GM12873 (cell line): Measurements from ENCODE around the gene COA7.

Experiments
- TF ChIP-seq, protein P1 (sequence below): IDR thresholded peaks from 2 replicates; pipeline ENCODE4 v1.5.1; 2012; ENCODE audit warnings: low read depth, mild to moderate bottlenecking, moderate library complexity, low read length, control low read depth; ENCODE audit not compliant: insufficient read depth; ENCODE audit errors: missing control alignments

Gene COA7

GRCh38 chr1:52680353-52680752 is 17.8 kb downstream of the COA7 start:
- TF ChIP-seq, protein P1, sequence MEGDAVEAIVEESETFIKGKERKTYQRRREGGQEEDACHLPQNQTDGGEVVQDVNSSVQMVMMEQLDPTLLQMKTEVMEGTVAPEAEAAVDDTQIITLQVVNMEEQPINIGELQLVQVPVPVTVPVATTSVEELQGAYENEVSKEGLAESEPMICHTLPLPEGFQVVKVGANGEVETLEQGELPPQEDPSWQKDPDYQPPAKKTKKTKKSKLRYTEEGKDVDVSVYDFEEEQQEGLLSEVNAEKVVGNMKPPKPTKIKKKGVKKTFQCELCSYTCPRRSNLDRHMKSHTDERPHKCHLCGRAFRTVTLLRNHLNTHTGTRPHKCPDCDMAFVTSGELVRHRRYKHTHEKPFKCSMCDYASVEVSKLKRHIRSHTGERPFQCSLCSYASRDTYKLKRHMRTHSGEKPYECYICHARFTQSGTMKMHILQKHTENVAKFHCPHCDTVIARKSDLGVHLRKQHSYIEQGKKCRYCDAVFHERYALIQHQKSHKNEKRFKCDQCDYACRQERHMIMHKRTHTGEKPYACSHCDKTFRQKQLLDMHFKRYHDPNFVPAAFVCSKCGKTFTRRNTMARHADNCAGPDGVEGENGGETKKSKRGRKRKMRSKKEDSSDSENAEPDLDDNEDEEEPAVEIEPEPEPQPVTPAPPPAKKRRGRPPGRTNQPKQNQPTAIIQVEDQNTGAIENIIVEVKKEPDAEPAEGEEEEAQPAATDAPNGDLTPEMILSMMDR, result no peak

DNA sequence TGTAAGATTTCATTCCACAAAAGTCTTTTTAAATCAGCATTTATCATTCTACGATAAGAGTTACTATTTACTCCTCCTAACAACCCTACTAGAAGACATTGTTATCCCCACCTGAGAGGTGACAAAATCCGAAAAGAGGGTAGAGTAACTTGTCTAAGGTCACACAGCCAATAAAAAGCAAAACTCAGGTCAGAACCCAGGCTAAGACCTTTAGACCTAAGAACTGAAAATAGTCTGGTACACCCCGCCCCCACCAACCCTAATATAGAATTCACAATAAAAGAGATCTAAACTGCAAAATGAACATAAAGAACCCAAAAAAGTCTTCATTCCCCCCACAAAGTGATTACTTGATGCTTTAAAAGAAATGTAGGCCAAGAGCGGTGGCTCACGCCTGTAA is 18.6 kb downstream of the COA7 start:
- TF ChIP-seq, protein P1, result no peak

GRCh38 chr1:52679048-52679447 is 19.1 kb downstream of the COA7 start:
- TF ChIP-seq, protein P1, result no peak

GRCh38 chr1:52677076-52677806 is 20.9 kb downstream of the COA7 start:
- TF ChIP-seq, protein P1, result no peak

DNA sequence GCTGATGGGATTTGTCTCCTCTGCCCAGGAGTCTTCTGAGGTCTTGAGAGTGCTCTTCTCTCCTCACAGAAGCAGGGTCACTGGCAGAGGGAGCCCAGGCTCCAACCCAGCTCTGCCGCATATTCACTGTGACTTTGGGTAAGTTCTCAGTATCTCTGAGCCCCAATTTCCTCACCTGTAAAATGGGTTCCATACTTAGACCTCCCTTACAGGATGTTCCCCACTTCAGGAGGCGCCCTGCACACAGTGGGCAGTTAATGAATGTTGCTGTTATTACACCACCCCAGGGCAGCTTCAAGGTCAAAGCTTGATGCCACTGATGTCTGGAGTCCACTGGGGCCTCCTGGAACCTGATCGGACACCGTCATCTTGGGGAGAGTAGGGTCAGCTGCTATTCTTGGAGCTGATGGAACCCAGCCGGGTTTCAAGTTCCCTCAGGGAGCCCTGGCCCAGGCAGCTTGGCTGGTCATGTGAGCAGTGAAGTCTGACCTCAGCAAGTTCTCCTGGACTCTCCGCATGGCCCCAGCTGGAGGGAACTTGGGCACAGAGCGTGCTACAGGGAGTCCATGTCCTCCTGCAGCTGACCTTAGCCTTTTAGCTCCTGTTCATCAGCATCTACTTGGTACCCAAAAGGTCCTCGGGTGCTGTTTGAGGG is 21.8 kb downstream of the COA7 start:
- TF ChIP-seq, protein P1, result no peak

- TF ChIP-seq, protein P1, result no peak
These were observed 23.4 kb downstream of the COA7 start for GRCh38 chr1:52674497-52675384.

DNA sequence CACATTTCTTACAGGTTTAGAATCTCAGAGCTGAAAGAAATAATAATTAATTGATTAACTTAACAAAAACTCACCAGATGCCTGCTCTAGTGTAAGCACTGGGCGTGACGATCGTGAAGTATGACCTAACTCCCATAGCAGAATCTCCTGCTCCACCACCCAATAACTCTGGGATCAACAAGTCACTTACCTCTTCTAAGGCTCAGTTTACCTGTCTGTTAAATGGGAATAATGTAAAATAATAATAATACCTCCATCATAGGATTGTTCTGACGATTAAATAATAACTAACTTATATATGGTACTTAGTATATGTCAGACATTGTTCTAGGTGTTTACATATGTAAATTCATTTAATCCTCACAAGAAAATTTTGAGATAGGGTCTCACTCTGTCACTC is 24.6 kb downstream of the COA7 start:
- TF ChIP-seq, protein P1, result no peak
